ENCODE results near the gene RAB1B. TPM values are rescaled to one million over a fixed set of nuclear protein-coding genes. Genes with fewer than 3 reads are reported as not detected.

The RAB1B gene
- total and polyA plus RNA-seq, 9 donors = 54.6 to 140 (median 119) TPM

GRCh38 chr11:66264383-66264782, 4.1 kb upstream of the RAB1B start:
- no peak overlapping the region for H3K27ac ChIP-seq
- peaks cover 3% of the 10 kb centered on the region for H3K4me1 ChIP-seq (ENCODE audit: insufficient read depth)
- TF ChIP-seq CTCF (IDR thresholded peaks at IDR 0.05) (no peak), POLR2A (IDR thresholded peaks at IDR 0.05) (no peak), EP300 (IDR thresholded peaks at IDR 0.05) (no peak)
- no peak overlapping the region for H3K4me3 ChIP-seq
- DNase-seq = no peak
- no peaks in the 10 kb centered on the region for H3K9me3 ChIP-seq
- WGBS, 3 donors = 84 to 89% (median 86%) methylated on average over 8 of the region's 8 CpGs
- intact Hi-C loops (cut with DNase I) = no loop called here
- no peaks in the 10 kb centered on the region for H3K36me3 ChIP-seq
- no peaks in the 10 kb centered on the region for H3K27me3 ChIP-seq

- no peaks in the 10 kb centered on the region for H3K36me3 ChIP-seq
- H3K27ac ChIP-seq = no peak overlapping the region
- TF ChIP-seq EP300 (IDR thresholded peaks at IDR 0.05) (no peak), CTCF (IDR thresholded peaks at IDR 0.05) (no peak), POLR2A (IDR thresholded peaks at IDR 0.05) (no peak)
- H3K9me3 ChIP-seq = no peaks in the 10 kb centered on the region
- H3K4me1 ChIP-seq (ENCODE audit: insufficient read depth) = peaks cover 3% of the 10 kb centered on the region
- H3K27me3 ChIP-seq = no peaks in the 10 kb centered on the region
- WGBS, 3 donors = 64 to 74% (median 65%) methylated on average over 12 of the region's 12 CpGs
- intact Hi-C loops (cut with DNase I) = no loop called here
- DNase-seq = peak in 2 of 5 donors; percentile 52 to 54
- H3K4me3 ChIP-seq = no peak overlapping the region
These were observed 3.5 kb upstream of the RAB1B start for GRCh38 chr11:66264914-66265313.

GRCh38 chr11:66265531-66266377, 2.7 kb upstream of the RAB1B start:
- peak in 2 of 5 donors; percentile 58 to 59 for DNase-seq
- peaks cover 3% of the 10 kb centered on the region for H3K4me1 ChIP-seq (ENCODE audit: insufficient read depth)
- H3K9me3 ChIP-seq = no peaks in the 10 kb centered on the region
- intact Hi-C loops (cut with DNase I) = no loop called here
- 85 to 91% (median 90%) methylated on average over 26 of the region's 26 CpGs for WGBS, 3 donors
- H3K27me3 ChIP-seq = no peaks in the 10 kb centered on the region
- no peaks in the 10 kb centered on the region for H3K36me3 ChIP-seq
- H3K4me3 ChIP-seq = no peak overlapping the region
- TF ChIP-seq CTCF (IDR thresholded peaks at IDR 0.05) = no peak
- H3K27ac ChIP-seq = no peak overlapping the region

GRCh38 chr11:66266378-66267038, 1.9 kb upstream of the RAB1B start:
- DNase-seq = peak in 2 of 5 donors; percentile 61 to 65
- 67 to 73% (median 73%) methylated on average over 20 of the region's 20 CpGs for WGBS, 3 donors
- Histone ChIP-seq H3K4me1 (ENCODE audit: insufficient read depth) (peaks cover 3% of the 10 kb centered on the region), H3K4me3 (peak overlapping the region; percentile 73), H3K27me3 (no peaks in the 10 kb centered on the region), H3K27ac (peak overlapping the region; percentile 78 to 93), H3K36me3 (no peaks in the 10 kb centered on the region), H3K9me3 (no peaks in the 10 kb centered on the region)
- TF ChIP-seq EP300 (IDR thresholded peaks at IDR 0.05) (no peak), CTCF (IDR thresholded peaks at IDR 0.05) (peak in 1 of 3 donors; percentile 5)
- intact Hi-C loops (cut with DNase I) = no loop called here
